Astrocyte (in vitro differentiated cells and primary cell): ENCODE data around the gene KCNMA1.

Experiments
- CTCF ChIP-seq: IDR thresholded peaks from 2 replicates; pipeline ENCODE4 v1.5.1; 2011; ENCODE audit warnings: low read depth, mild to moderate bottlenecking, inconsistent platforms, low read length, moderate library complexity; ENCODE audit not compliant: insufficient read depth
- EZH2 ChIP-seq: IDR thresholded peaks from 2 replicates; pipeline ENCODE4 v1.6.1; 2012; ENCODE audit warnings: mild to moderate bottlenecking, low read length, inconsistent platforms; ENCODE audit not compliant: insufficient read depth

DNA sequence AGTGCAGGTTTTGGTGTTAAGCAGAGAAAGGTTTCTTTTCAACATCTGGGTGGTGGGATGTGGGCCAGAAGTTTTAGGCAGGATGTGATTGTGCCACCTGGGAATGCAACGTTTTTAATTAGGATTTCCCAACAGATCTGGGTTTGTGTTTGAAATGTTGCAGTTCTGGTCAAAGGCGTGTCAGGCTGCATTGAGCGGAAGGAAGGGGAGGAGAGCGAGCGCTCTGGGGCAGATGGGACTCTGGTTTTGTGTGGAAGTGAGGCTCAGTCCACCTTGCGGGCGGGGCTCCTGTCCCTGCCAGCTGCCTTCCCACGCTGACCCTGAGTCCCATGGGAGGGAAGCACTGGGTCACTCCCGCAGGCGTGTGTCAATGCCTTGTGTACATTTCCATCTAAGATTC is 767.7 kb downstream of the KCNMA1 start:
- no peak for TF ChIP-seq CTCF
- no peak for TF ChIP-seq EZH2
